Activated T-cell treated with anti-CD3 and anti-CD28 coated beads, Interleukin-2, amount 50 U/mL, for 1 hour (primary cell): ENCODE data around the gene MRGPRF.
"Not testable (repeated sequence)": the region's sequence is repeated elsewhere in the genome, so short reads cannot be mapped to it uniquely, and the experiment has no call there.

Experiments
- DNase-seq: peaks from one replicate; pipeline ENCODE4 v3.0.0-alpha.2; 2020

Gene MRGPRF

DNA sequence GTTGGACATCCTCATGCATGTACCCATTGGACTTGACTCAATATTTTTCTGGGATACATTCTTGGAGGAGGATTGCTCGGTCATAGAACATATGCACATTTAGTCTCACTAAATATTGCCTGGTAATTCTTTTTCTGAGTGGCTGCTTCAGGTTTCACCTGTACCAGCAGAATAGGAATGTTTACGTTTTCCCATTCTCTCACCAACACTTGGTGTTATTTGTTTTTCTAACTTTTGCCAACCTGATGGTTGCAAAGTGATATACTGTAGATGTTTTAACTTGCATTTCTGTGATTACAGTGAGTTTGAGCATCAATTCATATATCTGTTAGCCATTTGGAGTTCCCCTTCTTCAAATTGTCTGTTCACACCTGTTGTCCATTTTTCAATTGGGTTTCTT, 30.9 kb downstream of the MRGPRF start:
- no peak for DNase-seq

DNA sequence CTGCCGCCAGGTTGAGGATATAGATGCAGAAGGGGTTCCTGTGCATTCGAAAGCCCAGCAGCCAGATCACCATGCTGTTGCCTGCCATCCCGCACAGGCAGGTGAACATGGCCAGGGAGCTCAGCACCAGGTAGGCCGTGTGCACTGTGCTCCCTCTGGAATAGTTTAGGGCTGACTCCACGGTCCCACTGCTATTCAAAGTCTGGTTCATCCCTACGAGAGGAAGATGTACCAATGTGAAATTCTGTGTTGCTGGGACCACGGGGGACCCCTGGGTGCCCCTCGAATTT, 32.3 kb downstream of the MRGPRF start, which contains the start of gene MRGPRD:
TSS of gene MRGPRD (minus strand) at position 211 of the 290 bp plus-strand sequence. CDS start at position 211, 0 bp downstream.
- no peak for DNase-seq

DNA sequence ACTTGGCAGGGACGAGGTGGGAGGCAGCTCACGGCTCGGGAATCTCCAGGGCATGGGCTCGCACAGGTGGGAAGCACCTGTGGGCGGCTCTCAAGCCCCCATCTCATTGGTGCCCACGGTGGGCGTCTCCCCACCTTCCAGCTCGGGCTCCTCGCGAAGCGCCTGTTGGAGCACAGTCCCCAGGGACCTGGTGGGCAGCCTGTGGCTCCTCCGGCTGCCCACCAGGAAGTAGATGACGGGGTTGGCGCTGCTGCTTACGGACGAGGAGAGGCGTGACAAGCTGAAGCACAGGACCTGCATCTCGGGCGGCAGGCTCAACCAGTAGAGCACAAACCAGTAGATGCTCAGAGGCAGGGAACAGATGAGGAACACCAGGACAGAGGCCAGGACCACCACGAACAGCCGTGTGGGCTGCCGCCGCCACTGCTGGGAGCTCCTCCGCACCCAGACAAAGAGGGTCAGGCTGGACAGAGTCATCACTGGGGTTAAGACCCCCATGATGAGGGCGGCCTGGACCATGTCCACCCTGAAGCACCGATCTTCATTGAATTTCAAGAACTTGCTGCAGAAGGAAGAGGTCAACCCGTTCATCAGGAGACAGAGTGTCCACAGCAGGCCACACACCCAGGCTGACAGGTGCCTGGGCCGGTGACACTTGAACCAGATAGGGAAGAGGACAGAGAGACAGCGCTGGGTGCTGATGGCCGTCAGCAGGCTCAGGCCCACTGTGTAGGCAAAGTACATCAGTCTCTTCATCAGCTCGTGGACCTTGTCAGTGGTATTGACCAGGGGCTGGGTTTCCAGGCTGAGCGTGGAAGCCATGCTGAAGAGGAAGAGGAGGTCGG, 32.9 kb downstream of the MRGPRF start:
- no peak for DNase-seq

DNA sequence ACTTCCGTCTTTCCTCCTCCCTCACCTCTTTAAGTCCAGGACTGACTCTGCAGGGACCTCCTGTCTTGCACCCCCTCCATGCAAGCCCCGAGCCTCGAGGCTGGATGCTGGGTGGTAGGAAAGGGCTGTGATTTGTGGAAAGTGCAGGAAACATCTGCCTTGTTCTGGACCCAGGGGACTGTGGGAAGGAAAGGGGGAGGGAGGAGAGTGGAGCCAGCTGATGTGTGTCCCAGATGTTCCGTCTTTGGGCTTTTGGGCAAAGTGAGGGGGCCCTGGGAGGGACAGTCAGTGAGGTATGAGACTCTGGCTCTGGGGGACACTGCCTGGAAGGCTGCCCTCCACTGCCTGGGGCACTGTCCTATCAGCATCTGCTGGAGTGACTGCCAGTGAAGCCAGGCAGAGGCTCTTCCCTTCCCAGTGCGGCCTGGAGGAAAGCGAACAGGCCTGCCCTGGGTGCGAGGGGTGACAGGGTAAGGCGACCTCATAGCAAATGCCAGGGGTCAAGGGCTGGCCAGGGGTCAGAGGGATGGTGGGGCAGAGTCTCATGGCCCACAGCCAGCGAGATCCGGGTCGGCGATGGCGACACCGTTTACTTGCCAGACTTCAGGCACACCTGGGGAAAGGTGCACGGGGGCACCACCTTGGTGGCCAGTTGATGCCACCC, 34.0 kb downstream of the MRGPRF start:
- peak; percentile 7 for DNase-seq

DNA sequence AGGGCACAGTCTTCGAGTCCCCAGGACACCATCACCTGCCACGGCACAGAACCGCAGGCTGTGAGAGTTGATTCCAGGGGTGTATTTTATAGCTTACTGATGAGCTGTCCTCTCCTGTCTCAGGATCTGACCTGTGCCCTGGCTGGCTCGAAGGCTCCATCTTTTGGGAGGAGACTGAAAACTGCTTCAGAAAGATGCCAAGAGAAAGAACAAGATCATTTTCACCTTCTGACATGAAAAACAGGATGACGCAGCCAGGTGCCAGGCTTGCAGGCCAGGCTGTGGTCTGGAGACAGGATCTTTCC, 34.5 kb downstream of the MRGPRF start:
- DNase-seq, result no peak

DNA sequence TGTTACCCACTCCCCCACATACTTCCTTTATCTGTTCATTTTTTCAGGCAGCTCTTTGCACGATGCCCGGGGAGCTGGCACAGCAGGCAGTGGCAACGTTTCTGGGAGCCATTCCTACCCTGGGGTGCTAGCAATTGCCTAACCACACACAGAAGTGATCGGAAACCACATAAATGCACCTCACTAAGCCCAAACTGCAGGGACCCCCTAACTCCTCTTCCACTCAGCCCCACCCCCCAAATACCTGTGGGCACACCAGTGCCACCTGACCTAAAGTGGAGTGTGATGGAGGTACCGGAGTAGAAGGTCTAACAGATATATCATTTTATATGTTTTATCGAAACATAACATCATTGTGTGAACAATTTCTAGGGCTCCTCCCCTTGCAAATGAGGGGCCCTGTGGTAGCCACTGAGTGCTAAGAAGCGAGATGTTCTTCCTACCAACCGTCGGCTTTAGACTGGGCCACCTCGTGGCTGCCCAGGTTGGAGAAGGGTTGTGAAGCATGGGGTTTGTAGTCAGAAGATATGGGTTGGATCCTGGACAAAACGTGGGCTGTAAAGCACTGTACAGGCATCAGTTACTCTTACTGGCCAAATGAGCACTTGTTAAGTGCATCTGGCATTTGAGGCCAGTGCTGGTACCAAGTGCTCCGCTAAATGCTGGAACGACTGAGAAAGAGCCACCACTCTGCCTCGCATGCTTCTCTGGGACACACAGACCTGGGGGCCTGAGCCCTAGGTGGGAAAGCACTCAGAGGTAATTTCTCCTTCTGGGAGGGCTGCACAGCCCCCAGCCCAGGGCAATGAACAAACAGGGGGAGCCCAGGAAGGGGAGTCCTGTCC, 35.0 kb downstream of the MRGPRF start:
- DNase-seq, result no peak

DNA sequence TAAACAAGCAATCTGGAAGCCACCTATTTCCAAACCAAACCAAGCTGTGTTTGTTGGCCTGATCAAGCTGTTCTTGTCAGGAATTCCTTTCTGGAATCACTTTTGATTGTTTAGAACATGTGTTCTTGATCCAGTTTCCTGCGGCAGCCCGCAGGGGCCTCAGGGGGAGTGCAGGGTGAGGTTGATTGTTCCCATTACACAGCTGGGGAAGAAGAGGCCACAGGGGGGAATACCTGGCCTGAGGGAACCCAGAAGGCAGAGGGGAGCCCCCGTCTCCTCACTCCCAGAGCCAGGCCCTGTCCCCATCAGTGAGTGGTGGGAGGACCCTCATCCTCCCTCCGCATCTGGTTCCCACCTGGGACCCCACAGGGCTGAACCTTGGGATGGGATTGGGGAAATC, 36.5 kb downstream of the MRGPRF start:
- DNase-seq, result no peak

DNA sequence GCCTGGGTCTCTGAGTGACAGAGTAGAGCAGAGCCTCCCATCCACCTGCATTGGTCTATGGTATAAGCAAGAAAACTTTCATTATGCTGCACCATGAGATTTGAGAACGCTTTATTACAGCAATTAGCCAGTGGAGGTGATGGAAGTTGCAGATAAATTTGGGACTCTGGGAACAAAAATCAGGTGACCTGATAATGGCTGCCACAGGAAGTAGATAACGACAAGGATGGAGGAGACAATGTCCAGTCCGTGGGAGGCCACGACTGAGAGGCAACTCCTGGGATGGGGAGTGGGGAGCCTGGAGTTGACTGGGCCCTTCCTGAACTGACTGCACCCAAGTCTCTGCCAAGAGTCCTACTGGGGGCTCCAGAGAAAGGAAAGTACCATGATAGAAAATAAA, 37.0 kb downstream of the MRGPRF start:
- no peak for DNase-seq

DNA sequence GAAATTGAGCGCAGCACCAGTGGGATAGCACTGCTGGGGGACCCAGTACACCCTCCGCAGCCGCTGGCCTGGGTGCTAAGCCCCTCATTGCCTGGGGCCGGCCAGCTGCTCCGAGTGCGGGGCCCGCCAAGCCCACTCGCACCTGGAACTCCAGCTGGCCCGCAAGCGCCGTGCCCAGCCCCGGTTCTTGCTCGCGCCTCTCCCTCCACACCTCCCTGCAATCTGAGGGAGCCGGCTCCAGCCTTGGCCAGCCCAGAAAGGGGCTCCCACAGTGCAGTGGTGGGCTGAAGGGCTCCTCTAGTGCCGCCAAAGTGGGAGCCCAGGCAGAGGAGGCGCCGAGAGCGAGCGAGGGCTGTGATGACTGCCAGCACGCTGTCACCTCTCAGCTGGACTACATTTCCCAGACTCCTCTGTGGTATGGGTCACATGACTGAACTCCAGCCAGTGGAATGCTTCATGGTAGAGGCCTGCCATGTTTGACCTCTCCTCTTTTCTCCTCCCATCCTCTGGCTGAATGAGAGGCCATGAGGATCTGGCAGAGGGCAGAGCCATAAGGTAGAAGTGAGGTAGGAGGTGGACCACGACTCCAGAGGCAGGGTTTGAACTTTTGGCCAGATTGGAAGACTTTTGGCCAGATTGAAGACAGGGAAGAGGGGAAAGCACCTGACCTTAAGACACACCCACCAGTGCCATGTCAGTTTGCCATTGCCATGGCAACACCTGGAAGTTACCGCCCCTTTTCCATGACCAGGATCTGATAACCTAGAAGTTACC, 38.4 kb downstream of the MRGPRF start:
- DNase-seq, result no peak

DNA sequence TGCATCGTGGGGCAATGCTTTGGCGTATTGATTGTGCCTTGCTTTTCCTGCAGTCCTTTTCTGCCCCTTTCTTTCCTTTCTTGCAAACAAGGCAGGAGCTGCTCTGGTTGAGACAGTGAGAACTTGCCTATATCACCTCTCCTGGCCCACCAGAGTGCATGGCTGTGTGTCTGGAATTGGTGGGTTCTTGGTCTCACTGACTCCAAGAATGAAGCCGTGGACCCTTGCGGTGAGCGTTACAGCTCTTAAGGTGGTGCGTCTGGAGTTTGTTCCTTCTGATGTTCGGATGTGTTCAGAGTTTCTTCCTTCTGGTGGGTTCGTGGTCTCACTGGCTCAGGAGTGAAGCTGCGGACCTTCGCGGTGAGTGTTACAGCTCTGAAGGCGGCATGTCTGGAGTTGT, 39.3 kb downstream of the MRGPRF start:
- not testable (repeated sequence) for DNase-seq

DNA sequence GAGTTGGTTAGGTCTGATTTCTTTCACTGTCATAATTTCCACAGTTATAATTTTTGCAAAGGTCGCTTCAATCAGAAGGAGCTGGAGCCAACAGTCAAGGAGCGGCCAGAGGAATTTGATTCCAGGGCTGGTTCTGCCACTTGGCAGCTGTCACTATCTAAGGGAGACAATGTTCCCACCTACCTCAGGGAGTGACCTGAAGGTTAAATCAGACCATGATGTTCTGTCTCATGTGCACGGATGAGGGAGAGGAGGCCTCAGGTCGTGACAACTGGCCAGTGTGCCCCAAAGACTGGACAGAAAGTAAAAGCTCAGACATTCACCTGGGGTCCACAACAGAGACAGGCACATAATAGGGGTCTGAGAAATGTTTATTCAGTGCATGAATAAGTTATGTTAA, 39.8 kb downstream of the MRGPRF start:
- DNase-seq, result no peak

DNA sequence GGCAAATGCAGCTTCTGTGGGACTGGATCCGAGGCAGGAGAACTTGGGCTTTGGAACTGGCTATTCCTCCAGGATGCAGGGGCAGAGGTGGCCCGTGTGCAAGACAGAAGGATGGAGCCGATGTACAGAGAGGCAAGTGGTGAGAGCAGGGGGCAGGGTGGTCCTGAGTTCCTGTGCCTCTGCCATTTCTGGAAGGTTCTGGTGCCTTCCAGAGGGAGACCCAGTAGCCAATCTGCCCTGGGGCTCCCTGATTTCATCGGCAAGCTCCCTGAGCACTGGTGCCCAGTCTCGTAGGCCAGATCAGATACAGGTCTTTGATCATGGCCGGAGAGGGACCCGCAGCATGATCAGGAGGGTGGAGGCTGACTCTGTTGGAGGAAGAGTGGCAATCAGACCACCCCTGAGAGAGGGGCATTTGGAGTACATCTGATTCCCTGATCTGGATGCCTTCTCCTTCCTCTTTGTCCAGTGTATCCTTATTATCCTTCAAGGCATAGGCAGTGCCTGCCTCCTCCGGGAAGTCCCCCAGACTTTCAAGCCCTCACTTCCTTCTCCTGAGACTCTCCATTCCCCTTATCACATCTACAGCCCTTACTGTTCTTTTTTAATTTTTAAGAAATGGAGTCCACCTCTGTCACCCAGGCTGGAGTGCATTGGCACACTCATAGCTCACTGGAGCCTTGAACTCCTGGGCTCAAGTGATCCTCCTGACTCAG, 42.0 kb downstream of the MRGPRF start:
- DNase-seq, result no peak

DNA sequence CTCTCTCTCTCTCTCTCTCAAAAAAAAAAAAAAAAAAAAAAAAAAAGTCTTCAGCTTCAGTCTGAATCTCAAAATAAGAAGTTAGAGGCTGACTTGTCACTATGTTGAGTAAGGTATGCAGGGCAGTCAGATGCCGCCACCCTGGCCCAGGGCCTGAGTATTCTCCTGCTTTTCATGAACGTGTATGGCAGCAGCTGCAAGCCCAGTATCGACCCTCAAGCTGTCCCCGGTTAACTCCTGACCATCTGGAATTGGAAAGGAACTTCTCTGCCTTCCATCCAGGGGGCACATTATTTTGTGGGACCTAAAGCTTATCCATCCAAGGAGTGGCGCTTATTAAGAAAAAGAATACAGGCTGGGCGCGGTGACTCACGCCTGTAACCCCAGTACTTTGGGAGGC, 43.7 kb downstream of the MRGPRF start:
- no peak for DNase-seq

DNA sequence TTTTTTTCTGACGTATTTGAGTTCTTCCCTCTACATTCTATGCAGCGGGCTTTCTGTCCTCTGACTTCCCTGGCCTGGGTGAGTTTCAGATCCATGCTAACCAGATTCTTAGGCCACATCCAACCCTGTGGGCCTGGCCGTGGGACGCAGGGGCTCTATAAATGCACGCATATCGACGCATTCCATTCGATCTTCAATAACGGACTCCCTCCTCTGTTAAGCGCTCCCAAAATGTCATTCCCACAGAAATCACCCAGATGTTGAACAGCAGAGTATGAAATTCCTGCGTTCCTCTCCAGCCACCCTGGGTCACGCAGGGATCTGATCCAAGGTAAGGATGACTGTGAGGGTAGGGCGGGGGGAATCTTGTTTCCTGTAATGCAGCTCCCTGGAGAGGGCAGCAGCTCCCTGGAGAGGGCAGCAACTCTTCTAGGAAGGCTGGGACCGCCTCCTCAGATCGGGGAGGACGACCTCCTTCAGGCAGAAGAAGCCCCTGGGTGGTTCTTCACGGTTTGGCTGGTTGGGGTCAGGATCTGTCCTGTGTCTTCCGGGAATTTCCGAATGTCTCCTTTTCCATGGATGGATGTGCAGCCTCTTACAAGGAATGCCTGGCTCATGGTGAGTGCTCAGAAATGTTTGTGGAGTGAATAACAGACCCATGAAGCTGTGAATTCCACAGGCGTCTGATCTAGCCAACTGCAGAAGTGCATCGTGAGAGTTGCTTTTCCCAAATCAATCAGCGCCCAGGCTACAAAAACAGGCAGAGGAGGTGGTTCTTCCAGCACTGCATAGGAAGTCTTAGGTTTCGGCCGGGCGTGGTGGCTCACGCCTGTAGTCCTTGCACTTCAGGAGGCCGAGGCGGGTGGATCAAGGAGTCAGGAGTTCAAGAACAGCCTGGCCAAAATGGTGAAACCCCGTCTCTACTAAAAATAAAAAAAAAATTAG, 44.5 kb downstream of the MRGPRF start:
- DNase-seq, result no peak

DNA sequence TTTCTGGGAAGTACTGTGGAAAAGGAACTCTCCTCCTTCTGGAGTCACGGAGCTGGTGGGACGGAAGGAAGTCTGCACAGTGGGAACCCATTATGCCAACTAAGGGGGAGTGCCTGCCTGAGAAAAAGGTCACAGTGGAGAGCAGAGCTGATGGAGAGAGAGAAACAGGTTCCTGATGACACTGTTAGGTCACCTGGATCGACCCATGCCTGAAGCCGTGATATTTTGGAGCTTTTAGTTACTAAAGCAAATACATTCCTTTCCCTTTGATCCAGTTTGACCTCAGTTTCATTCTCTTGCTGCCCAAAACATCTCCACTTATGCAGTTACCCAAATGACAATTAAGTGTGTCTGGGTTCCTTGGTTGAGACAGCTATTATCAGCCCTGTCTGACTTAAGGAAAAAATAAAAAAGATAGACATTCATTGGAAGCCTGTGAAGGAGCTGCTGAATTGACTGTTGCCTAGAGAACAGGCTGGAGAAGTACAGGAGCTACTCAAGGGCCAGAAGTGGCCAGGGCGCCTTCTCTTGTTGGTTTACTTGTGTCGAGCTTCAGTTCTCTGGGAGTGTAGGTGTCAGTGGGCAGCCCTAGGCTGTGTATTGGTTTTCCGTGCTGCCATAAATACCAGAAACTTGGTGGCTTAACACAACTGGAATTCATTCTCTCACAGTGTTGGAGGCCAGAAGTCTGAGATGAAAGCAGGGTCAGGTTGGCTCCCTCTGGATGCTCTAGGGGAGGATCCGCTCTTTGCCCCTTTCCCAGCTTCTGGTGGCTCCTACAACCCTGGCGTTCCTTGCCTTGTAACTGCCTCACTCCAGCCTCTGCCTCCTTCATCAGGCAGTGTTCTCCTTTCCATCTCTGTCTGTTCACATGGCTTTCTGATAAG, 45.9 kb downstream of the MRGPRF start:
- DNase-seq, result no peak

DNA sequence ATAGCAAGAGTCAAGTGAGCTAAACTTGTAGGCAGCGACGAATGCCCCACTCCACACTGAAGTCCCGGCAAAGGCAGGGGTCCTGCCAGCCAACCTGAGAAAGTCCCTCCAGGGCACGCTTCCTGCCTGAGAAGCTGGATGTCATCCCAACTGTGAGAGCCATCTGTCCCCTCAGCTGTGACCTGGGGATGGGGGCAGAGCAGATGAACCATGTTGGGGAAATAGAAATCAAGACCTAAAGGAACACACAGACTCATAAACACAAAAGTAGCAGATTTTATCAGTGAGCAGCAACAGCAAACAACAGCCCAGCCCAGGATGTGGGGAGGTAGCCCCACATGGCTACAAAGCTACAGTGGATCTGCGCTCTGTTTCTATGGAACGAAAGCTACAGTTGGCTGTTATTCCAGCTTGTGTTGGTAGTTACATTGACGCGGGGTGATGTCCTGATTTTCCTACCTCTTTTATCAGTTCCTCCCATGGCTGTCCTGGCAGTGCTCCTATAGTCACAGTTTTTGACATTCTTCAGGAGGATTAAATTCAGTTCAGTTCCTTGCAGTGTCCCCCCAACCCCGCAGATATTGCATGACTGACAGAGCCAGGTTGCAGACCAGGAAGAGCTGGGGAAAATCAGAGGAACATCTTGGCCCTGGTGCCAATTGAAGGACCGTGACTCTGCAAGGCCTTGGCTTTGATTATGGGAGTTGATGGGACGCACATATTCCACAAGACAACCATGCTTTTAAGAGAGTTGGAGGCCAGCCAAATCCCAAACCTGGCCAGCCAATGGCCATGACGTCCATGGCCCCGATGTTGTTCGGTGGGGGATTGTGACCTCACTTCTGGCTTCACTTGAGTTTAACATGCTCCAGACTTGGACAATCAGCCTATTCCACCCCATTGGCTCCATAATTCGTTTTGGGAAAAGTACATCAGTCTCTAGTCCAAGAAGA, 46.9 kb downstream of the MRGPRF start:
- no peak for DNase-seq

DNA sequence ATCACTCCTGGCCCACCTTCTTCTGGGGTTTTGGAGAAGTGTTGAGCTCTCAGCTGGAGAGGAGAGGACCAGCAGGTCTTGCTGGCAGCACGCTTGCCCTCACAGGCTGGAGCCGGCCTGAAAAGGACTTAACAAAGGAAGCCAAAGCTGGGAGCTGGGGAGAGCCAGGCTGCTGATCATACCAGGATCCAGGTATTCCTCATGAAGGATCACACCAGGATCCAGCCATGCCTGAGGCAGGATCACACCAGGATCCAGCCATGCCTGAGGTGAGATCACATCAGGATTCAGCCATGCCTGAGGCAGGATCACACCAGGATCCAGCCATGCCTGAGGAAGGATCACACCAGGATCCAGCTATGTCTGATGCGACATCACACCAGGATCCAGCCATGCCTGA, 49.3 kb downstream of the MRGPRF start:
- DNase-seq, result no peak

DNA sequence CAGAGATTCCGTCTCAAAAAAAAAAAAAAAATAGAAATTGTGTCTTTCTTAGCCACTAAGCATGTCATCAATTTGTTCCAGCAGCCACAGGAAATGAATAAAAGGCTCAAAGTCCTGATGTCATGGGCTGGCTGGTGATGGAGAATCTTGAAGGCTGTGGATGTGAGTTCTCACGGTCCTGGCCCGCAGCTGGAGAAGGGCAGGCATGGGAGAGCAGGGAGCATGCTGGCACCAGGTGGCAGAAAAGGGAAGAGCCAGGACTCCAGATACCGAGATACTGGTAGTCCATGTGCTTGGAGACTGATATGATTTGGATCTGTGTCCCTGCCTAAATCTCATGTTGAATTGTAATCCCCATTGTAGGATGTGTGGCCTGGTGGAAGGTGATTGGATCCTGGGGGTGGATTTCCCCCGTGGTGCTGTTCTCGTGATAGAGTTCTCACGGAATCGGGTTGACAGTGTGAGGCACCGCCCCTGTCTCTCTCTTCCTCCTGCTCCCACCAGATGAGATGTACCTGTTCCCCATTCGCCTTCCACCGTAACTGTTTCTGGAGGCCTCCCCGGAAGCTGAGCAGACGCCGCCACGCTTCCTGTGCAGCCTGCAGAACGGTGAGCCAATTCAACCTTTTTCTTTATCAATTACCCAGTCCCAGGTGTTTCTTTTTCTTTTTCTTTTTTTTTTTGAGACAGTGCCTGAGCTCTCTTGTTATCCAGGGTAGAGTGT, 50.4 kb downstream of the MRGPRF start:
- no peak for DNase-seq
